Activated T-cell treated with anti-CD3 and anti-CD28 coated beads, Interleukin-2, amount 50 U/mL, for 4 hours (primary cell): ENCODE data around the gene GRK5. TPM values are rescaled to one million over a fixed set of nuclear protein-coding genes. Genes with fewer than 3 reads are reported as not detected.
A peak's percentile ranks its signal among the peaks of the same experiment; 100 is the strongest.
"Not testable (repeated sequence)": the region's sequence is repeated elsewhere in the genome, so short reads cannot be mapped to it uniquely, and the experiment has no call there.

Experiments used
- ATAC-seq, 2 donors: fragments of 200-7000 bp; cut with Tn5 transposase; one replicate each; pipeline ENCODE4 v1.10.0; 2021
- DNase-seq: peaks from one replicate; pipeline ENCODE4 v3.0.0-alpha.2; 2020
- H3K27me3 Mint-ChIP-seq: one replicate; pipeline ENCODE4 v1.8.0; 2021; ENCODE audit warnings: low read depth, mixed read lengths
- H3K36me3 Mint-ChIP-seq: one replicate; pipeline ENCODE4 v1.8.0; 2022; ENCODE audit warnings: mixed read lengths; ENCODE audit not compliant: insufficient read depth
- H3K4me1 Mint-ChIP-seq: one replicate; pipeline ENCODE4 v1.8.0; 2021; ENCODE audit warnings: low read depth, mixed read lengths
- H3K4me3 Mint-ChIP-seq: one replicate; pipeline ENCODE4 v1.8.0; 2021; ENCODE audit warnings: mild to moderate bottlenecking, moderate library complexity, mixed read lengths
- H3K9me3 Mint-ChIP-seq: one replicate; pipeline ENCODE4 v1.8.0; 2021; ENCODE audit warnings: mixed read lengths
- total RNA-seq, 3 donors: library from RNA; stranded (reverse); gene quantifications; one replicate each; pipeline ENCODE4 v1.2.1, GENCODE V29; 2021

Gene GRK5
- total RNA-seq, 3 donors from 2014 or later = 14.0 to 15.6 (median 15.3) TPM

GRCh38 chr10:119455609-119456434 is 248.5 kb downstream of the GRK5 start:
- Mint-ChIP-seq H3K9me3 (no peaks in the 10 kb centered on the region), H3K4me1 (peaks cover 2% of the 10 kb centered on the region), H3K4me3 (no peak overlapping the region), H3K36me3 (peaks cover 6% of the 10 kb centered on the region), H3K27me3 (no peaks in the 10 kb centered on the region)
- no peak for ATAC-seq
- no peak for DNase-seq

- ATAC-seq (no peak), DNase-seq (no peak)
- Mint-ChIP-seq H3K27me3 (no peaks in the 10 kb centered on the region), H3K4me3 (no peak overlapping the region), H3K9me3 (no peaks in the 10 kb centered on the region), H3K36me3 (peaks cover 6% of the 10 kb centered on the region), H3K4me1 (peaks cover 2% of the 10 kb centered on the region)
Observed at GRCh38 chr10:119456435-119456810, 249.1 kb downstream of the GRK5 start.

- peaks cover 9% of the 10 kb centered on the region for H3K9me3 Mint-ChIP-seq
- H3K4me3 Mint-ChIP-seq = no peak overlapping the region
- DNase-seq (no peak), ATAC-seq (no peak)
- H3K36me3 Mint-ChIP-seq = peaks cover 6% of the 10 kb centered on the region
- H3K27me3 Mint-ChIP-seq = no peaks in the 10 kb centered on the region
- peaks cover 2% of the 10 kb centered on the region for H3K4me1 Mint-ChIP-seq
Observed at GRCh38 chr10:119457966-119458766, 250.8 kb downstream of the GRK5 start.

- ATAC-seq = no peak
- peaks cover 2% of the 10 kb centered on the region for H3K4me1 Mint-ChIP-seq
- no peak for DNase-seq
- H3K27me3 Mint-ChIP-seq = no peaks in the 10 kb centered on the region
- H3K36me3 Mint-ChIP-seq = no peaks in the 10 kb centered on the region
- H3K9me3 Mint-ChIP-seq = peaks cover 11% of the 10 kb centered on the region
- no peak overlapping the region for H3K4me3 Mint-ChIP-seq
Observed at GRCh38 chr10:119459681-119460340, 252.4 kb downstream of the GRK5 start.

GRCh38 chr10:119460369-119461195 is 253.2 kb downstream of the GRK5 start:
- Mint-ChIP-seq H3K36me3 (no peaks in the 10 kb centered on the region), H3K9me3 (peaks cover 11% of the 10 kb centered on the region), H3K4me3 (no peak overlapping the region), H3K4me1 (peaks cover 2% of the 10 kb centered on the region), H3K27me3 (no peaks in the 10 kb centered on the region)
- ATAC-seq = no peak
- no peak for DNase-seq

- no peaks in the 10 kb centered on the region for H3K27me3 Mint-ChIP-seq
- H3K36me3 Mint-ChIP-seq = no peaks in the 10 kb centered on the region
- ATAC-seq (peak; percentile 52 to 54), DNase-seq (no peak)
- H3K9me3 Mint-ChIP-seq = peaks cover 11% of the 10 kb centered on the region
- peaks cover 10% of the 10 kb centered on the region for H3K4me1 Mint-ChIP-seq
- no peak overlapping the region for H3K4me3 Mint-ChIP-seq
Observed at GRCh38 chr10:119461380-119461779, 254.0 kb downstream of the GRK5 start.

- Mint-ChIP-seq H3K4me1 (peaks cover 15% of the 10 kb centered on the region), H3K4me3 (no peak overlapping the region), H3K27me3 (no peaks in the 10 kb centered on the region), H3K9me3 (peaks cover 11% of the 10 kb centered on the region), H3K36me3 (no peaks in the 10 kb centered on the region)
- ATAC-seq (no peak), DNase-seq (no peak)
Observed at GRCh38 chr10:119461923-119462322, 254.6 kb downstream of the GRK5 start.

GRCh38 chr10:119462773-119463172 is 255.4 kb downstream of the GRK5 start:
- H3K36me3 Mint-ChIP-seq = no peaks in the 10 kb centered on the region
- H3K9me3 Mint-ChIP-seq = peaks cover 11% of the 10 kb centered on the region
- H3K4me3 Mint-ChIP-seq = no peak overlapping the region
- H3K27me3 Mint-ChIP-seq = no peaks in the 10 kb centered on the region
- peaks cover 16% of the 10 kb centered on the region for H3K4me1 Mint-ChIP-seq
- no peak for DNase-seq
- ATAC-seq = no peak

- H3K27me3 Mint-ChIP-seq, H3K36me3 Mint-ChIP-seq, DNase-seq, H3K4me3 Mint-ChIP-seq, ATAC-seq: not testable (repeated sequence)
- Mint-ChIP-seq H3K9me3 (peaks cover 11% of the 10 kb centered on the region), H3K4me1 (peaks cover 16% of the 10 kb centered on the region)
Observed at GRCh38 chr10:119463195-119463594, 255.8 kb downstream of the GRK5 start.

- no peak overlapping the region for H3K4me3 Mint-ChIP-seq
Observed at GRCh38 chr10:119465085-119465484, 257.7 kb downstream of the GRK5 start.

GRCh38 chr10:119466076-119466475 is 258.7 kb downstream of the GRK5 start:
- ATAC-seq = no peak

More at GRCh38 chr10:119465085-119465484, 257.7 kb downstream of the GRK5 start:
- DNase-seq (no peak), ATAC-seq (no peak)
- Mint-ChIP-seq H3K27me3 (no peaks in the 10 kb centered on the region), H3K4me1 (peaks cover 16% of the 10 kb centered on the region), H3K9me3 (peaks cover 11% of the 10 kb centered on the region), H3K36me3 (no peaks in the 10 kb centered on the region)

GRCh38 chr10:119466655-119467054 is 259.3 kb downstream of the GRK5 start:
- Mint-ChIP-seq H3K36me3 (no peaks in the 10 kb centered on the region), H3K9me3 (peaks cover 11% of the 10 kb centered on the region), H3K4me3 (no peak overlapping the region), H3K4me1 (peaks cover 14% of the 10 kb centered on the region), H3K27me3 (no peaks in the 10 kb centered on the region)
- ATAC-seq = peak; percentile 69 to 85
- DNase-seq = peak; percentile 17

More at GRCh38 chr10:119466076-119466475, 258.7 kb downstream of the GRK5 start:
- no peaks in the 10 kb centered on the region for H3K27me3 Mint-ChIP-seq
- no peak for DNase-seq
- H3K4me1 Mint-ChIP-seq = peaks cover 14% of the 10 kb centered on the region
- no peaks in the 10 kb centered on the region for H3K36me3 Mint-ChIP-seq
- peaks cover 11% of the 10 kb centered on the region for H3K9me3 Mint-ChIP-seq
- H3K4me3 Mint-ChIP-seq = no peak overlapping the region

- Mint-ChIP-seq H3K4me1 (peaks cover 16% of the 10 kb centered on the region), H3K36me3 (no peaks in the 10 kb centered on the region), H3K9me3 (no peaks in the 10 kb centered on the region), H3K4me3 (no peak overlapping the region), H3K27me3 (no peaks in the 10 kb centered on the region)
- ATAC-seq (no peak), DNase-seq (no peak)
Observed at GRCh38 chr10:119468542-119469324, 261.4 kb downstream of the GRK5 start.
